ENCODE results near the gene PRKCE. TPM values are rescaled to one million over a fixed set of nuclear protein-coding genes. Genes with fewer than 3 reads are reported as not detected.

The PRKCE gene
- total RNA-seq, 1 experiment from 2014 or later = 2.4 TPM

- POLR2A ChIA-PET (ENCODE audit: low non-redundant PET) = no interaction called here
- Histone ChIP-seq H3K27ac (ENCODE audit: low read depth, low read length, poor library complexity, severe bottlenecking) (no peak overlapping the region), H3K4me1 (ENCODE audit: insufficient read depth, low read length, poor library complexity, severe bottlenecking) (no peaks in the 10 kb centered on the region), H3K36me3 (ENCODE audit: insufficient read depth, low read length, poor library complexity, severe bottlenecking) (no peaks in the 10 kb centered on the region), H3K4me3 (ENCODE audit: low read depth, low read length, poor library complexity, severe bottlenecking) (no peak overlapping the region), H3K27me3 (replicated peaks; ENCODE audit: insufficient read depth, low read depth, low read length, poor library complexity) (no peaks in the 10 kb centered on the region), H3K9me3 (ENCODE audit: low read depth, low read length, poor library complexity, severe bottlenecking) (no peaks in the 10 kb centered on the region)
- CTCF ChIA-PET = no interaction called here
- intact Hi-C loops (cut with micrococcal nuclease; ENCODE audit: unreplicated experiment) = no loop called here
- no TSS peak for BruUV-seq (replicated peaks)
- TF ChIP-seq, protein P1, sequence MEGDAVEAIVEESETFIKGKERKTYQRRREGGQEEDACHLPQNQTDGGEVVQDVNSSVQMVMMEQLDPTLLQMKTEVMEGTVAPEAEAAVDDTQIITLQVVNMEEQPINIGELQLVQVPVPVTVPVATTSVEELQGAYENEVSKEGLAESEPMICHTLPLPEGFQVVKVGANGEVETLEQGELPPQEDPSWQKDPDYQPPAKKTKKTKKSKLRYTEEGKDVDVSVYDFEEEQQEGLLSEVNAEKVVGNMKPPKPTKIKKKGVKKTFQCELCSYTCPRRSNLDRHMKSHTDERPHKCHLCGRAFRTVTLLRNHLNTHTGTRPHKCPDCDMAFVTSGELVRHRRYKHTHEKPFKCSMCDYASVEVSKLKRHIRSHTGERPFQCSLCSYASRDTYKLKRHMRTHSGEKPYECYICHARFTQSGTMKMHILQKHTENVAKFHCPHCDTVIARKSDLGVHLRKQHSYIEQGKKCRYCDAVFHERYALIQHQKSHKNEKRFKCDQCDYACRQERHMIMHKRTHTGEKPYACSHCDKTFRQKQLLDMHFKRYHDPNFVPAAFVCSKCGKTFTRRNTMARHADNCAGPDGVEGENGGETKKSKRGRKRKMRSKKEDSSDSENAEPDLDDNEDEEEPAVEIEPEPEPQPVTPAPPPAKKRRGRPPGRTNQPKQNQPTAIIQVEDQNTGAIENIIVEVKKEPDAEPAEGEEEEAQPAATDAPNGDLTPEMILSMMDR (conservative IDR thresholded peaks at IDR 0.05; ENCODE audit: low read depth, low read length) = no peak
- TF ChIP-seq EZH2 (IDR thresholded peaks at IDR 0.05; ENCODE audit: borderline replicate concordance, low read depth, low read length, poor library complexity, severe bottlenecking) = no peak
- DNase-seq (ENCODE audit: low spot score) = no peak
Observed at GRCh38 chr2:45725731-45726130, 74.3 kb downstream of the PRKCE start.

DNA sequence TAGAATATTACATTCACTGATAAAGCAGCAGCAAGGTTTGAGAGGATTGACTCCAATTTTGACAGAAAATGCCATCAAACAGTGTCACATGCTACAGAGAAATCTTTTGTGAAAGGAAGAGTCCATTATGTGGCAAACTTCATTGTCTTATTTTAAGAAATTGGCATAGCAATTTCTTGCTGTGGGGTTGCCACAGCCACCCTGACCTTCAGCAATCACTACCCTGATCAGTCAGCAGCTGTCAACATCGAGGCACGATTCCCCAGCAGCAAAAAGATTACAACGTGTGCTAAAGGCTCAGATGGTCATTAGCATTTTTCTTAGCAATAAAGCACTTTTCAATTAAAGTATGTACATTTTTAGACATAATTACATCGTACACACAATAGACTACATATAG lies 74.7 kb downstream of the PRKCE start:
- no TSS peak for BruUV-seq (replicated peaks)
- ChIA-PET CTCF (no interaction called here), POLR2A (ENCODE audit: low non-redundant PET) (no interaction called here)
- Histone ChIP-seq H3K27ac (ENCODE audit: low read depth, low read length, poor library complexity, severe bottlenecking) (no peak overlapping the region), H3K27me3 (replicated peaks; ENCODE audit: insufficient read depth, low read depth, low read length, poor library complexity) (no peaks in the 10 kb centered on the region), H3K36me3 (ENCODE audit: insufficient read depth, low read length, poor library complexity, severe bottlenecking) (no peaks in the 10 kb centered on the region), H3K4me1 (ENCODE audit: insufficient read depth, low read length, poor library complexity, severe bottlenecking) (no peaks in the 10 kb centered on the region), H3K9me3 (ENCODE audit: low read depth, low read length, poor library complexity, severe bottlenecking) (no peaks in the 10 kb centered on the region), H3K4me3 (ENCODE audit: low read depth, low read length, poor library complexity, severe bottlenecking) (no peak overlapping the region)
- TF ChIP-seq EZH2 (IDR thresholded peaks at IDR 0.05; ENCODE audit: borderline replicate concordance, low read depth, low read length, poor library complexity, severe bottlenecking) = no peak
- TF ChIP-seq, protein P1 (conservative IDR thresholded peaks at IDR 0.05; ENCODE audit: low read depth, low read length) = no peak
- no peak for DNase-seq (ENCODE audit: low spot score)
- intact Hi-C loops (cut with micrococcal nuclease; ENCODE audit: unreplicated experiment) = no loop called here

DNA sequence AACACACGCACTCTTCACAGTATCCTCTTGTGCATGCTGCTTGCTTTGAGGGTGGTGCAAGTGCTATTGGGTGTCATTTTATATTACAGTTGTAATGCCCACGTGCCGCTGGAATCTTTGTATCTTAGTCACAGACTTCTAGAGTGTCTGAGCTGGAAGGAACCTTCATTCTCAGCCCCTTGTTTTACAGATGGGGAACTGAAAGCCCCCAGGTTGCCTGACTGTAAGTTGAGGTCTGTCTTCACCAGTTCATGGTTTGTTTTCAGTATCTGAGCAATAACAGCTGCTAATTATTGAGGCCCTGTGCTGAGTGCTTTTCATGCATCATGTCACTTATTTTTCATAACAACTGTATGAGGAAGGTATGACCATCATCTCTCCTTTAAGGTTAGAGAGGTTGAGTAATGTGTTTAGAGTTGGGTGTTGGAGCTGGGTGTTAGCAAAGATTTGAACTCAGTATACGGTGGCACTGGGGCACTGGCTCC lies 77.0 kb downstream of the PRKCE start:
- no peaks in the 10 kb centered on the region for H3K27me3 ChIP-seq (replicated peaks; ENCODE audit: insufficient read depth, low read depth, low read length, poor library complexity)
- DNase-seq (ENCODE audit: low spot score) = no peak
- TF ChIP-seq EZH2 (IDR thresholded peaks at IDR 0.05; ENCODE audit: borderline replicate concordance, low read depth, low read length, poor library complexity, severe bottlenecking) = no peak
- TF ChIP-seq, protein P1 (conservative IDR thresholded peaks at IDR 0.05; ENCODE audit: low read depth, low read length) = no peak
- intact Hi-C loops (cut with micrococcal nuclease; ENCODE audit: unreplicated experiment) = no loop called here
- H3K36me3 ChIP-seq (ENCODE audit: insufficient read depth, low read length, poor library complexity, severe bottlenecking) = no peaks in the 10 kb centered on the region
- no peaks in the 10 kb centered on the region for H3K9me3 ChIP-seq (ENCODE audit: low read depth, low read length, poor library complexity, severe bottlenecking)
- H3K4me1 ChIP-seq (ENCODE audit: insufficient read depth, low read length, poor library complexity, severe bottlenecking) = no peaks in the 10 kb centered on the region
- no peak overlapping the region for H3K4me3 ChIP-seq (ENCODE audit: low read depth, low read length, poor library complexity, severe bottlenecking)
- BruUV-seq (replicated peaks) = no TSS peak
- ChIA-PET POLR2A (ENCODE audit: low non-redundant PET) (no interaction called here), CTCF (no interaction called here)
- no peak overlapping the region for H3K27ac ChIP-seq (ENCODE audit: low read depth, low read length, poor library complexity, severe bottlenecking)
